Measurements from ENCODE around the gene DEFB121. TPM values are rescaled to one million over a fixed set of nuclear protein-coding genes. Genes with fewer than 3 reads are reported as not detected.

DEFB121 gene
- total and polyA plus RNA-seq, 2 experiments from 2014 or later, result not detected

- Histone ChIP-seq H4K20me1 (ENCODE audit: insufficient read depth, poor library complexity, severe bottlenecking) (no peaks in the 10 kb centered on the region), H3K4me1 (ENCODE audit: insufficient read depth) (no peaks in the 10 kb centered on the region), H3K36me3 (replicated peaks; ENCODE audit: insufficient read depth, low read depth) (no peaks in the 10 kb centered on the region), H3K27ac (no peak overlapping the region), H3K4me2 (no peak overlapping the region), H3K9me2 (replicated peaks; ENCODE audit: insufficient read depth) (no peaks in the 10 kb centered on the region), H3K4me3 (no peak overlapping the region), H3K9me3 (ENCODE audit: low read depth) (peaks cover 6% of the 10 kb centered on the region), H2AFZ (no peak overlapping the region), H3K79me2 (no peaks in the 10 kb centered on the region), H3K27me3 (no peaks in the 10 kb centered on the region)
- TF ChIP-seq EZH2phosphoT487 (IDR thresholded peaks at IDR 0.05; ENCODE audit: low read depth, severe bottlenecking, unreplicated experiment) (no peak), EZH2 (IDR thresholded peaks at IDR 0.05; ENCODE audit: borderline replicate concordance) (no peak), CTCF (IDR thresholded peaks at IDR 0.05; ENCODE audit: poor library complexity) (no peak)
- WGBS (ENCODE audit: low lambda C conversion rate, missing lambda C conversion rate), result 33% methylated on average over 1 of the region's 1 CpG
- DNase-seq (ENCODE audit: low spot score), result no peak
Measured at GRCh38 chr20:31403886-31404285, 2.1 kb downstream of the DEFB121 start.

- H4K20me1 ChIP-seq (ENCODE audit: insufficient read depth, poor library complexity, severe bottlenecking), result no peaks in the 10 kb centered on the region
- no peak for DNase-seq (ENCODE audit: low spot score)
- no peaks in the 10 kb centered on the region for H3K36me3 ChIP-seq (replicated peaks; ENCODE audit: insufficient read depth, low read depth)
- no peak overlapping the region for H3K4me2 ChIP-seq
- no peaks in the 10 kb centered on the region for H3K27me3 ChIP-seq
- WGBS (ENCODE audit: low lambda C conversion rate, missing lambda C conversion rate), result 24% methylated on average over 3 of the region's 3 CpGs
- peaks cover 10% of the 10 kb centered on the region for H3K9me3 ChIP-seq (ENCODE audit: low read depth)
- H3K9me2 ChIP-seq (replicated peaks; ENCODE audit: insufficient read depth), result no peaks in the 10 kb centered on the region
- TF ChIP-seq EZH2 (IDR thresholded peaks at IDR 0.05; ENCODE audit: borderline replicate concordance), result no peak
- no peak for TF ChIP-seq EZH2phosphoT487 (IDR thresholded peaks at IDR 0.05; ENCODE audit: low read depth, severe bottlenecking, unreplicated experiment)
- no peak for TF ChIP-seq CTCF (IDR thresholded peaks at IDR 0.05; ENCODE audit: poor library complexity)
- no peak overlapping the region for H3K27ac ChIP-seq
- no peaks in the 10 kb centered on the region for H3K4me1 ChIP-seq (ENCODE audit: insufficient read depth)
- H3K4me3 ChIP-seq, result no peak overlapping the region
- no peak overlapping the region for H2AFZ ChIP-seq
- H3K79me2 ChIP-seq, result no peaks in the 10 kb centered on the region
Measured at GRCh38 chr20:31394900-31395299, 11.1 kb downstream of the DEFB121 start.

- TF ChIP-seq EZH2 (IDR thresholded peaks at IDR 0.05; ENCODE audit: borderline replicate concordance), result no peak
- no peak for TF ChIP-seq EZH2phosphoT487 (IDR thresholded peaks at IDR 0.05; ENCODE audit: low read depth, severe bottlenecking, unreplicated experiment)
- TF ChIP-seq CTCF (IDR thresholded peaks at IDR 0.05; ENCODE audit: poor library complexity), result no peak
- Histone ChIP-seq H3K79me2 (no peaks in the 10 kb centered on the region), H3K9me3 (ENCODE audit: low read depth) (peaks cover 4% of the 10 kb centered on the region), H3K4me3 (no peak overlapping the region), H3K9me2 (replicated peaks; ENCODE audit: insufficient read depth) (no peaks in the 10 kb centered on the region), H3K36me3 (replicated peaks; ENCODE audit: insufficient read depth, low read depth) (no peaks in the 10 kb centered on the region), H2AFZ (no peak overlapping the region), H3K27ac (no peak overlapping the region), H3K4me2 (no peak overlapping the region), H3K27me3 (no peaks in the 10 kb centered on the region), H3K4me1 (ENCODE audit: insufficient read depth) (no peaks in the 10 kb centered on the region), H4K20me1 (ENCODE audit: insufficient read depth, poor library complexity, severe bottlenecking) (no peaks in the 10 kb centered on the region)
- no peak for DNase-seq (ENCODE audit: low spot score)
- WGBS (ENCODE audit: low lambda C conversion rate, missing lambda C conversion rate), result 43% methylated on average over 2 of the region's 2 CpGs
Measured at GRCh38 chr20:31392836-31393235, 13.2 kb downstream of the DEFB121 start.

GRCh38 chr20:31390490-31390889 lies 15.5 kb downstream of the DEFB121 start, which contains the start of gene DEFB119:
Gene DEFB119 (minus strand): TSS chr20:31390590. CDS start chr20:31390483, 107 bp downstream.
- Histone ChIP-seq H4K20me1 (ENCODE audit: insufficient read depth, poor library complexity, severe bottlenecking) (no peaks in the 10 kb centered on the region), H3K27ac (no peak within 1 kb of the TSS), H3K4me2 (no peak within 1 kb of the TSS), H2AFZ (no peak within 1 kb of the TSS), H3K4me3 (no peak within 1 kb of the TSS), H3K36me3 (replicated peaks; ENCODE audit: insufficient read depth, low read depth) (no peaks in the 10 kb centered on the region), H3K27me3 (no peaks in the 10 kb centered on the region), H3K9me2 (replicated peaks; ENCODE audit: insufficient read depth) (no peaks in the 10 kb centered on the region), H3K9me3 (ENCODE audit: low read depth) (no peaks in the 10 kb centered on the region), H3K4me1 (ENCODE audit: insufficient read depth) (no peaks in the 10 kb centered on the region), H3K79me2 (no peaks in the 10 kb centered on the region)
- TF ChIP-seq EZH2phosphoT487 (IDR thresholded peaks at IDR 0.05; ENCODE audit: low read depth, severe bottlenecking, unreplicated experiment), result no peak
- TF ChIP-seq CTCF (IDR thresholded peaks at IDR 0.05; ENCODE audit: poor library complexity), result no peak
- no peak for TF ChIP-seq EZH2 (IDR thresholded peaks at IDR 0.05; ENCODE audit: borderline replicate concordance)
- WGBS (ENCODE audit: low lambda C conversion rate, missing lambda C conversion rate), result 35% methylated on average over 1 of the region's 1 CpG
- DNase-seq (ENCODE audit: low spot score), result no peak
